Right lobe of liver (tissue), 6 donors: Measurements from ENCODE around the gene ZFP91. TPM values are rescaled to one million over a fixed set of nuclear protein-coding genes. Genes with fewer than 3 reads are reported as not detected.
"Not testable (repeated sequence)": the region's sequence is repeated elsewhere in the genome, so short reads cannot be mapped to it uniquely, and the experiment has no call there.

ENCODE experiments used
- ATAC-seq, 4 donors: fragments of 200-7000 bp; cut with Tn5 transposase; one replicate each; pipeline ENCODE4 v1.9.1; 2020; ENCODE audit warnings: mild to moderate bottlenecking in 4 of 4, moderate library complexity in 4 of 4
- DNase-seq, 3 donors: peaks; one replicate each; pipeline ENCODE4 v3.0.0-alpha.2; 2020
- H3K27ac ChIP-seq, 3 donors: fragments of 200-600 bp; one replicate each; pipeline ENCODE4 v1.8.0; 2022
- H3K27me3 ChIP-seq, 2 donors: fragments of 200-600 bp; one replicate each; pipeline ENCODE4 v1.8.0; 2022
- H3K36me3 ChIP-seq, 4 donors: fragments of 200-600 bp; sonication (generic) in 1 of 4; one replicate each; pipeline versions ENCODE4 v1.5.1 to v1.8.0; 2017 to 2022; ENCODE audit warnings: control low read depth in 1 of 4
- H3K4me1 ChIP-seq, 4 donors: fragments of 200-600 bp; sonication (generic) in 1 of 4; one replicate each; pipeline versions ENCODE4 v1.5.1 to v1.8.0; 2017 to 2022; ENCODE audit warnings: control low read depth in 1 of 4
- H3K4me3 ChIP-seq, 3 donors: fragments of 200-600 bp; one replicate each; pipeline ENCODE4 v1.8.0; 2022
- H3K9me3 ChIP-seq, 4 donors: fragments of 200-600 bp; sonication (generic) in 1 of 4; one replicate each; pipeline versions ENCODE4 v1.5.1 to v1.8.0; 2017 to 2022; ENCODE audit warnings: control low read depth in 1 of 4
- CTCF ChIP-seq, 4 donors: fragments of 200-600 bp in 3 of 4; fragments of 450-650 bp in 1 of 4; IDR thresholded peaks; one replicate each; pipeline versions ENCODE4 v1.5.1 to v1.8.0; 2016 to 2022; ENCODE audit warnings: antibody characterized with exemption in 4 of 4, mild to moderate bottlenecking in 2 of 4
- POLR2A ChIP-seq: fragments of 450-650 bp; IDR thresholded peaks from one replicate; pipeline ENCODE4 v1.6.1; 2017; ENCODE audit warnings: antibody characterized with exemption, mild to moderate bottlenecking
- WGBS: methylation state at CpG from one replicate; pipeline ENCODE4 v1.1.6; 2018; ENCODE audit warnings: low coverage, low lambda C conversion rate; ENCODE audit not compliant: insufficient coverage; ENCODE audit errors: missing lambda C conversion rate; 5-methylcytosine and 5-hydroxymethylcytosine counted together
- intact Hi-C, 2 donors: fragments of 100-400 bp; cut with DNase I; formaldehyde crosslinking; loops; one replicate each; pipeline versions ENCODE4 v1.11.2 to v1.14.1; 2022
- total RNA-seq, 6 experiments: library from RNA; depleted of rRNA in 2 of 6; stranded (reverse); fragments of >200 nt in 2 of 6; fragmentation: NEBNext Ultra II Directional in 3 of 6; extraction: Animal tissue kit (Norgen Biotek cat#: 25700) in 3 of 6; gene quantifications; one replicate each; pipeline versions ENCODE4 v1.1.0 to v1.2.4, GENCODE V29; 2016 to 2023
- donor health status: DM: no; HTN: yes; CAD: no.
- donor health status: DM: no; HTN: no; CAD: no.
- donor health status: DM: no; HTN: no; CAD: no.
- donor health status: DM: no; HTN: yes; CAD: no.
- donor health status: DM: no; HTN: yes; CAD: no.

Gene ZFP91
- total RNA-seq, 6 experiments from 2014 or later, result 19.5 to 27.0 (median 24.3) TPM

- ATAC-seq, result peak; percentile 76 to 88 (median 82)
- 22% methylated on average over 2 of the region's 4 CpGs for WGBS
- H3K27me3 ChIP-seq, result no peaks in the 10 kb centered on the region
- TF ChIP-seq POLR2A, result no peak
- TF ChIP-seq CTCF (IDR thresholded peaks at IDR 0.05), result peak; percentile 61 to 80 (median 70)
- peaks cover 0 to 1% (median 0%) of the 10 kb centered on the region in 4 donors for H3K4me1 ChIP-seq
- H3K4me3 ChIP-seq, result no peak overlapping the region
- H3K9me3 ChIP-seq, result no peaks in the 10 kb centered on the region
- DNase-seq, result peak in 1 of 3 donors; percentile 41
- peaks cover 0 to 13% (median 4%) of the 10 kb centered on the region in 4 donors for H3K36me3 ChIP-seq
- intact Hi-C loops, result no loop called here
- no peak overlapping the region for H3K27ac ChIP-seq
These were observed 10.9 kb upstream of the ZFP91 start for GRCh38 chr11:58567889-58568512.

GRCh38 chr11:58572906-58573305 is 6.0 kb upstream of the ZFP91 start:
- ATAC-seq, H3K9me3 ChIP-seq, DNase-seq, H3K36me3 ChIP-seq, intact Hi-C loops, H3K4me3 ChIP-seq, H3K27me3 ChIP-seq: not testable (repeated sequence)
- WGBS, result 80% methylated on average over 12 of the region's 14 CpGs
- Histone ChIP-seq H3K4me1 (peaks cover 0 to 26% (median 6%) of the 10 kb centered on the region in 4 donors), H3K27ac (peak overlapping the region in 1 of 3 donors; percentile 7)

GRCh38 chr11:58573451-58574104 is 5.3 kb upstream of the ZFP91 start:
- H3K9me3 ChIP-seq, result no peaks in the 10 kb centered on the region
- DNase-seq (peak in 1 of 3 donors; percentile 52), ATAC-seq (peak in 1 of 4 donors; percentile 9)
- H3K4me1 ChIP-seq, result peaks cover 0 to 26% (median 6%) of the 10 kb centered on the region in 4 donors
- WGBS, result 40% methylated on average over 4 of the region's 4 CpGs
- TF ChIP-seq CTCF (IDR thresholded peaks at IDR 0.05) (no peak), POLR2A (no peak)
- H3K27ac ChIP-seq, result peak overlapping the region in 2 of 3 donors; percentile 24 to 29
- peaks cover 0 to 7% (median 3%) of the 10 kb centered on the region in 4 donors for H3K36me3 ChIP-seq
- no peaks in the 10 kb centered on the region for H3K27me3 ChIP-seq
- intact Hi-C loops, result no loop called here
- H3K4me3 ChIP-seq, result no peak overlapping the region

GRCh38 chr11:58574881-58575280 is 4.0 kb upstream of the ZFP91 start:
- peaks cover 0 to 26% (median 6%) of the 10 kb centered on the region in 4 donors for H3K4me1 ChIP-seq
- peaks cover 0 to 1% (median 0%) of the 10 kb centered on the region in 4 donors for H3K36me3 ChIP-seq
- H3K27ac ChIP-seq, result peak overlapping the region in 2 of 3 donors; percentile 21 to 25
- H3K9me3 ChIP-seq, result no peaks in the 10 kb centered on the region
- no peak for TF ChIP-seq CTCF (IDR thresholded peaks at IDR 0.05)
- no peak for TF ChIP-seq POLR2A
- no peaks in the 10 kb centered on the region for H3K27me3 ChIP-seq
- ATAC-seq (no peak), DNase-seq (no peak)
- intact Hi-C loops, result no loop called here
- peak overlapping the region in 1 of 3 donors; percentile 17 for H3K4me3 ChIP-seq

- peak within 1 kb of the TSS in 1 of 3 donors; percentile 17 for H3K4me3 ChIP-seq
- H3K27ac ChIP-seq, result peak within 1 kb of the TSS; percentile 5 to 99 (median 25)
- intact Hi-C loops, result no loop called here
- WGBS, result 27% methylated on average over 6 of the region's 6 CpGs
- H3K4me1 ChIP-seq, result peaks cover 0 to 31% (median 6%) of the 10 kb centered on the region in 4 donors
- H3K36me3 ChIP-seq, result no peaks in the 10 kb centered on the region
- H3K27me3 ChIP-seq, result no peaks in the 10 kb centered on the region
- TF ChIP-seq POLR2A (no peak), CTCF (IDR thresholded peaks at IDR 0.05) (no peak)
- H3K9me3 ChIP-seq, result no peaks in the 10 kb centered on the region
- DNase-seq (no peak), ATAC-seq (no peak)
These were observed 3.4 kb upstream of the ZFP91 start, which contains the start of gene LPXN for GRCh38 chr11:58575377-58576020. TSS of gene LPXN (minus strand) at chr11:58575856. CDS start at chr11:58575772, 84 bp downstream.
